K562 (cell line): ENCODE measurements around the gene CMTM1. TPM values are rescaled to one million over a fixed set of nuclear protein-coding genes. Genes with fewer than 3 reads are reported as not detected.

ENCODE experiments used
- ATF7 ChIP-seq: fragments of 450-650 bp; IDR thresholded peaks from 2 replicates; pipeline ENCODE4 v1.7.1; 2014; ENCODE audit warnings: mild to moderate bottlenecking, moderate library complexity
- BRD9 ChIP-seq: fragments of 450-650 bp; IDR thresholded peaks from 2 replicates; pipeline ENCODE4 v1.6.1; 2018; ENCODE audit warnings: low read depth; ENCODE audit not compliant: partially characterized antibody
- CBX3 ChIP-seq, 2 experiments: IDR thresholded peaks; 1 replicate in 1 of 2; 2 replicates in 1 of 2; pipeline ENCODE4 v1.6.1; 2012; ENCODE audit warnings: inconsistent platforms in 2 of 2, low read length in 2 of 2, borderline replicate concordance in 1 of 2, control low read depth in 1 of 2
- CHCHD3 ChIP-seq: fragments of 250-450 bp; sonication (Bioruptor Pico); IDR thresholded peaks from 2 replicates; pipeline ENCODE4 v2.1.2; 2022; ENCODE audit warnings: mild to moderate bottlenecking
- DIDO1 ChIP-seq: fragments of 450-650 bp; IDR thresholded peaks from 2 replicates; pipeline ENCODE4 v1.6.1; 2016; ENCODE audit warnings: low read depth, missing biosample characterization, missing genetic modification characterization
- EP400 ChIP-seq: fragments of 450-650 bp; IDR thresholded peaks from 2 replicates; pipeline ENCODE4 v1.6.1; 2017; ENCODE audit warnings: antibody characterized with exemption, mild to moderate bottlenecking, moderate library complexity
- ESRRB ChIP-seq: fragments of 250-450 bp; sonication (Bioruptor Pico); IDR thresholded peaks from 2 replicates; pipeline ENCODE4 v1.5.0; 2020; ENCODE audit warnings: mild to moderate bottlenecking, moderate library complexity, borderline replicate concordance
- GTF2E2 ChIP-seq: fragments of 200-800 bp; sonication (Bioruptor generic); IDR thresholded peaks from 2 replicates; pipeline ENCODE4 v1.6.1; 2016; ENCODE audit warnings: missing genetic modification characterization, missing compliant biosample characterization
- HDAC6 ChIP-seq: IDR thresholded peaks from 2 replicates; pipeline ENCODE4 v1.6.1; 2012; ENCODE audit warnings: low read depth, mild to moderate bottlenecking, control low read depth, inconsistent platforms, low read length, moderate library complexity
- MIER1 ChIP-seq: fragments of 450-650 bp; IDR thresholded peaks from 2 replicates; pipeline ENCODE4 v1.6.1; 2016; ENCODE audit warnings: antibody characterized with exemption, mild to moderate bottlenecking, low read depth
- PHB ChIP-seq: fragments of 250-450 bp; sonication (Bioruptor Pico); IDR thresholded peaks from 2 replicates; pipeline ENCODE4 v1.5.0; 2021
- RBM17 ChIP-seq: fragments of 200-400 bp; formaldehyde crosslinking; IDR thresholded peaks from 2 replicates; pipeline ENCODE4 v1.6.1; 2017; ENCODE audit warnings: low read depth, mild to moderate bottlenecking, low read length, borderline replicate concordance
- RBM25 ChIP-seq: fragments of 200-400 bp; formaldehyde crosslinking; IDR thresholded peaks from 2 replicates; pipeline ENCODE4 v1.6.1; 2018; ENCODE audit warnings: low read length, low read depth, moderate library complexity; ENCODE audit not compliant: severe bottlenecking
- RFX1 ChIP-seq: fragments of 450-650 bp; IDR thresholded peaks from 2 replicates; pipeline ENCODE4 v1.6.1; 2016; ENCODE audit warnings: mild to moderate bottlenecking, moderate library complexity
- SIN3B ChIP-seq: fragments of 450-650 bp; IDR thresholded peaks from 2 replicates; pipeline ENCODE4 v1.6.1; 2017; ENCODE audit warnings: low read depth, mild to moderate bottlenecking, moderate library complexity
- SIX5 ChIP-seq, 2 experiments: IDR thresholded peaks; 2 replicates each; pipeline ENCODE4 v1.6.1; 2011; ENCODE audit warnings: low read length in 2 of 2, borderline replicate concordance in 1 of 2, low read depth in 1 of 2, mild to moderate bottlenecking in 1 of 2, moderate library complexity in 1 of 2; ENCODE audit not compliant: insufficient read depth in 1 of 2
- SMAD1 ChIP-seq: fragments of 150-350 bp; IDR thresholded peaks from 2 replicates; pipeline ENCODE4 v1.6.1; 2014; ENCODE audit warnings: low read length, low read depth; ENCODE audit not compliant: partially characterized antibody
- SMARCC2 ChIP-seq: fragments of 450-650 bp; IDR thresholded peaks from 2 replicates; pipeline ENCODE4 v1.6.1; 2017; ENCODE audit warnings: antibody characterized with exemption, moderate library complexity, mild to moderate bottlenecking, low read depth
- SREBF1 ChIP-seq: fragments of 150-350 bp; IDR thresholded peaks from 2 replicates; pipeline ENCODE4 v1.6.1; 2014; ENCODE audit warnings: antibody characterized with exemption, low read depth, low read length, borderline replicate concordance
- SRSF1 ChIP-seq: fragments of 200-400 bp; formaldehyde crosslinking; IDR thresholded peaks from 2 replicates; pipeline ENCODE4 v1.6.1; 2017; ENCODE audit warnings: mild to moderate bottlenecking, low read depth, low read length, moderate library complexity
- ZFP30 ChIP-seq: fragments of 250-450 bp; sonication (Bioruptor Pico); IDR thresholded peaks from 2 replicates; pipeline ENCODE4 v1.8.0; 2022; ENCODE audit warnings: moderate library complexity, mild to moderate bottlenecking, inconsistent platforms, borderline replicate concordance
- ZNF436 ChIP-seq: fragments of 250-450, 450-650 bp; sonication (Bioruptor Pico); formaldehyde crosslinking; IDR thresholded peaks from 2 replicates; pipeline ENCODE4 v1.7.0; 2020; ENCODE audit warnings: mild to moderate bottlenecking
- ZNF583 ChIP-seq: fragments of 250-450 bp; sonication (Bioruptor Pico); IDR thresholded peaks from 2 replicates; pipeline ENCODE4 v1.4.0; 2020
- ZNF586 ChIP-seq: fragments of 450-650 bp; formaldehyde crosslinking; conservative IDR thresholded peaks from 2 replicates; pipeline ENCODE4 v1.4.0; 2020; ENCODE audit warnings: mild to moderate bottlenecking, moderate library complexity
- ZNF695 ChIP-seq: fragments of 450-650 bp; formaldehyde crosslinking; IDR thresholded peaks from 2 replicates; pipeline ENCODE4 v1.4.0; 2020; ENCODE audit warnings: mild to moderate bottlenecking, moderate library complexity
- polyA plus RNA-seq, 8 experiments: library from polyadenylated mRNA; depleted of rRNA in 4 of 8; stranded (reverse) in 5 of 8; unstranded in 3 of 8; fragments of >200 nt; fragmentation: Nextera tagmentation in 2 of 8; fragmentation: Illumina TruSeq in 1 of 8; extraction: Ambion mirVana in 2 of 8; extraction: Trizol in 1 of 8; gene quantifications; 2 replicates each; pipeline versions ENCODE4 v1.2.1 to v1.2.3, GENCODE V29; 2011 to 2014; ENCODE audit warnings: inconsistent platforms in 1 of 8, missing spikeins in 1 of 8
- total RNA-seq, 7 experiments: library from RNA; depleted of rRNA in 6 of 7; stranded (reverse); fragments of >200 nt in 6 of 7; fragmentation: Illumina TruSeq in 2 of 7; extraction: Trizol in 2 of 7; gene quantifications; 2 replicates each; pipeline versions ENCODE4 v1.2.1 to v1.2.3, GENCODE V29; 2011 to 2021; ENCODE audit warnings: low replicate concordance in 1 of 7
- TF ChIP-seq, protein P1 (sequence below): fragments of 450-650 bp; IDR thresholded peaks from one replicate; pipeline ENCODE4 v1.6.1; 2018; ENCODE audit warnings: mild to moderate bottlenecking, moderate library complexity; ENCODE audit not compliant: partially characterized antibody
- TF ChIP-seq, protein P2 (sequence below): fragments of 450-650 bp; formaldehyde crosslinking; IDR thresholded peaks from 2 replicates; pipeline ENCODE4 v1.4.0; 2020; ENCODE audit warnings: mild to moderate bottlenecking

Gene CMTM1
- total and polyA plus RNA-seq, 9 of the 15 experiments (the other 6 are each of a cell fraction or from before 2014, with no cell fraction given), result 0.25 to 2.6 (median 1.1) TPM; not detected in 2

DNA sequence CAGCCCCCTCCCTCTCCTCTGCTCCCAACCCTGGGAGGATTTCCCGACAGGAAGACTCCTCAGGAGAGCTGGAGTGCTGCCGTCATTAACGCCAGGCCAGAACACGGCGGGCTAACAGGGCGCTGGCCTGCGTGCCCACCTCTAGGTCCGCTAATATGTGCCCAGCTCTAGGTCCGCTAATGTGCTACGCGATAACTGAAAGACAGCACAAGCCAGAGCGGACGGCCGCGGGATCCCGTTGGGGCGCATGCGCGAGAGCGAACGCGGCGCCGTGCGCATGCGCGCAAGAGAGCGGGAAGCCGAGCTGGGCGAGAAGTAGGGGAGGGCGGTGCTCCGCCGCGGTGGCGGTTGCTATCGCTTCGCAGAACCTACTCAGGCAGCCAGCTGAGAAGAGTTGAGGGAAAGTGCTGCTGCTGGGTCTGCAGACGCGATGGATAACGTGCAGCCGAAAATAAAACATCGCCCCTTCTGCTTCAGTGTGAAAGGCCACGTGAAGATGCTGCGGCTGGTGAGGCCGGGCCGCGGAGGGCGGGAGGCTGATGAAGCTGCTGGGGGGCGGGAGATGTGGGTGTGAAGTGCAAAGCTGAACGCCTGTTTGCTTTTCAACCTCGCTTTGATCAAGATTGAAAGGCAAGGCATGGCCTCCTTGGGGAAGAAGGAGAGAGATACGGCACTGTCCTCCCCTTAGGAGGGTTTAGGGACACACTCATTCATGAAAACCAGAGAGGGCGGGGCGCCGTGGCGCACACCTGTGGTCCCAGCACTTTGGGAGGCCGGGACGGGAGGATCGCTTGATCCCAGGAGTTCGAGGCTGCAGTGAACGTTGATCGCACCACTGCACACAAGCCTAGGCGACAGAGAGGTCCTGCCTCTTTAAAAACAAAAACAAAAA is 13.7 kb upstream of the CMTM1 start, which contains the start of gene CKLF (continued):
- TF ChIP-seq ZNF586 (no peak), BRD9 (peak; percentile 45), ATF7 (peak; percentile 67; the same call in 1 of the 2 replicates), RFX1 (no peak; the same call in 1 of the 2 replicates), SRSF1 (no peak), PHB (no peak), ZNF436 (CRISPR knock-in tag) (no peak), DIDO1 (tag) (0 out of 2 replicates have a peak, but pooled peaks have one; percentile 28), SIN3B (no peak; the same call in 1 of the 2 replicates), CHCHD3 (CRISPR knock-in tag) (no peak), ZNF583 (0 out of 2 replicates have a peak, but pooled peaks have one; percentile 56), GTF2E2 (tag) (peak; percentile 93), EP400 (peak; percentile 81), SMAD1 (peak; percentile 65), HDAC6 (no peak), SMARCC2 (no peak), ZFP30 (no peak), CBX3 (IDR thresholded peaks at IDR 0.05; ENCODE audit: borderline replicate concordance in 1 of 2, low read length in 2 of 2) (peak in 1 of 2 experiments; percentile 98; a peak in 2 of 3 replicates), RBM25 (no peak), SREBF1 (no peak), MIER1 (no peak), ESRRB (no peak), RBM17 (no peak), SIX5 (IDR thresholded peaks at IDR 0.05; ENCODE audit: borderline replicate concordance in 1 of 2, insufficient read depth in 1 of 2, low read depth in 1 of 2, low read length in 2 of 2) (no peak), ZNF695 (CRISPR knock-in tag) (no peak)
- TF ChIP-seq, protein P1, sequence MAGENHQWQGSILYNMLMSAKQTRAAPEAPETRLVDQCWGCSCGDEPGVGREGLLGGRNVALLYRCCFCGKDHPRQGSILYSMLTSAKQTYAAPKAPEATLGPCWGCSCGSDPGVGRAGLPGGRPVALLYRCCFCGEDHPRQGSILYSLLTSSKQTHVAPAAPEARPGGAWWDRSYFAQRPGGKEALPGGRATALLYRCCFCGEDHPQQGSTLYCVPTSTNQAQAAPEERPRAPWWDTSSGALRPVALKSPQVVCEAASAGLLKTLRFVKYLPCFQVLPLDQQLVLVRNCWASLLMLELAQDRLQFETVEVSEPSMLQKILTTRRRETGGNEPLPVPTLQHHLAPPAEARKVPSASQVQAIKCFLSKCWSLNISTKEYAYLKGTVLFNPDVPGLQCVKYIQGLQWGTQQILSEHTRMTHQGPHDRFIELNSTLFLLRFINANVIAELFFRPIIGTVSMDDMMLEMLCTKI, result no peak
- TF ChIP-seq, protein P2, sequence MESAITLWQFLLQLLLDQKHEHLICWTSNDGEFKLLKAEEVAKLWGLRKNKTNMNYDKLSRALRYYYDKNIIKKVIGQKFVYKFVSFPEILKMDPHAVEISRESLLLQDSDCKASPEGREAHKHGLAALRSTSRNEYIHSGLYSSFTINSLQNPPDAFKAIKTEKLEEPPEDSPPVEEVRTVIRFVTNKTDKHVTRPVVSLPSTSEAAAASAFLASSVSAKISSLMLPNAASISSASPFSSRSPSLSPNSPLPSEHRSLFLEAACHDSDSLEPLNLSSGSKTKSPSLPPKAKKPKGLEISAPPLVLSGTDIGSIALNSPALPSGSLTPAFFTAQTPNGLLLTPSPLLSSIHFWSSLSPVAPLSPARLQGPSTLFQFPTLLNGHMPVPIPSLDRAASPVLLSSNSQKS (CRISPR knock-in tag), result no peak
